Measurements from ENCODE around the gene EVC2.

DNA sequence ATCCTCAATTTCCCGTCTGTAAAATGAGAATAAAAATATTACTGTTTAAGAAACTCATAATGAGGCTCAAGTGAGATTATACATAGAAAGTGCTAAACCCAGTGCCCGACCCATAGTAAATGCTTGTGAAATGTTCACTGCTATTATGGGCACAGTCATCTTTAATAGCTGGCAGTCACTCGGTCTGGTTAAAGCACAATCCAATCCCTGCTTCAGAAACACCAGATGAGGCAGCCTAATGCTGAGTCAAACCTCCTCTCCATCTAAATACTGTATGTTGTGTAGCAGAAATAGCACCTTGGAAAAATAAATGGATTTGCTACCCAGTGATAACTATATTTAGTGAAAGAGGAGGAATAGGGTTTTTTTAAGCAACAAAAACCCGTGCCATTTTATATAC lies 14.5 kb downstream of the EVC2 start:
- TF ChIP-seq CTCF (conservative IDR thresholded peaks at IDR 0.05; ENCODE audit: low read depth, low read length) (no peak), EZH2 (IDR thresholded peaks at IDR 0.05; ENCODE audit: low read length, unreplicated experiment) (no peak)

Data from PC-3 (cell line).